Heart left ventricle (tissue), 16 donors: ENCODE measurements around the gene DPY19L1. TPM values are rescaled to one million over a fixed set of nuclear protein-coding genes. Genes with fewer than 3 reads are reported as not detected.
"Not testable (repeated sequence)": the region's sequence is repeated elsewhere in the genome, so short reads cannot be mapped to it uniquely, and the experiment has no call there.

Experiments
- ATAC-seq, 4 donors: fragments of 200-7000 bp; cut with Tn5 transposase; one replicate each; pipeline ENCODE4 v1.9.1; 2020 to 2022; ENCODE audit warnings: moderate library complexity in 4 of 4, mild to moderate bottlenecking in 3 of 4, moderate number of reproducible peaks in 1 of 4
- DNase-seq, 5 donors: peaks; one replicate each; pipeline ENCODE4 v3.0.0-alpha.2; 2020
- H3K27ac ChIP-seq, 12 donors: fragments of 200-600 bp; sonication (generic) in 4 of 12; one replicate each; pipeline versions ENCODE4 v1.5.0 to v1.8.0; 2016 to 2022; ENCODE audit warnings: mild to moderate bottlenecking in 2 of 12
- H3K27me3 ChIP-seq, 9 donors: fragments of 200-600 bp; sonication (generic) in 2 of 9; one replicate each; pipeline versions ENCODE4 v1.5.1 to v1.8.0; 2016 to 2022; ENCODE audit warnings: mild to moderate bottlenecking in 3 of 9
- H3K36me3 ChIP-seq, 9 donors: fragments of 200-600 bp; sonication (generic) in 2 of 9; one replicate each; pipeline versions ENCODE4 v1.5.0 to v1.8.0; 2018 to 2022; ENCODE audit warnings: mild to moderate bottlenecking in 2 of 9
- H3K4me1 ChIP-seq, 12 donors: fragments of 200-600 bp; sonication (generic) in 4 of 12; one replicate each; pipeline versions ENCODE4 v1.5.0 to v1.8.0; 2016 to 2022; ENCODE audit warnings: mild to moderate bottlenecking in 3 of 12
- H3K4me3 ChIP-seq, 12 donors: fragments of 200-600 bp; sonication (generic) in 4 of 12; one replicate each; pipeline versions ENCODE4 v1.5.0 to v1.8.0; 2017 to 2022; ENCODE audit warnings: mild to moderate bottlenecking in 9 of 12, moderate library complexity in 4 of 12
- H3K9me3 ChIP-seq, 12 donors: fragments of 200-600 bp; sonication (generic) in 4 of 12; one replicate each; pipeline versions ENCODE4 v1.5.0 to v1.8.0; 2016 to 2022; ENCODE audit warnings: mild to moderate bottlenecking in 1 of 12
- POLR2A ChIP-seq, 2 donors: fragments of 450-650 bp; IDR thresholded peaks; one replicate each; pipeline ENCODE4 v1.6.1; 2017; ENCODE audit warnings: antibody characterized with exemption in 2 of 2, mild to moderate bottlenecking in 2 of 2, moderate library complexity in 2 of 2
- WGBS, 4 donors: extraction: QIAGEN DNeasy Blood & Tissue Kit in 2 of 4; methylation state at CpG; one replicate each; pipeline versions ENCODE4 v1.1.5 to v1.1.7; 2013 to 2018; 5-methylcytosine and 5-hydroxymethylcytosine counted together
- intact Hi-C, 10 donors: fragments of 100-400 bp; cut with DNase I; formaldehyde crosslinking; loops; one replicate each; pipeline versions ENCODE4 v1.11.1 to v1.14.2; 2022
- polyA plus RNA-seq, 2 donors: library from polyadenylated mRNA; stranded (reverse); fragments of 200-250 nt; gene quantifications; one replicate each; pipeline ENCODE4 v1.2.3, GENCODE V29; 2013
- total RNA-seq, 9 donors: library from RNA; depleted of rRNA in 2 of 9; stranded (reverse); fragments of >200 nt in 2 of 9; fragmentation: NEBNext Ultra II Directional in 3 of 9; extraction: Animal tissue kit (Norgen Biotek cat#: 25700) in 3 of 9; gene quantifications; one replicate each; pipeline versions ENCODE4 v1.1.0 to v1.2.4, GENCODE V29; 2016 to 2023
- TF ChIP-seq, protein P1 (sequence below), 12 donors: fragments of 200-600 bp; sonication (generic) in 4 of 12; IDR thresholded peaks; one replicate each; pipeline versions ENCODE4 v1.5.0 to v1.8.0; 2018 to 2022; ENCODE audit warnings: antibody characterized with exemption in 12 of 12, mild to moderate bottlenecking in 5 of 12
- donor health status: ischemic (EF 13 %, LVEDD 7.1; RV severe dilation, severe dysfunction).
- donor health status: healthy with polysubstance abuse.
- donor health status: DM: no; HTN: yes; CAD: no.
- donor health status: DM: no; HTN: no; CAD: no.
- donor health status: ischemic (EF 25% LVEDD 6.9; RV normal size, moderate dysfunction).
- donor health status: ischemic (EF 25% LVEDD 5.7; RV mildly dilated, moderate dysfunction).
- donor health status: healthy.
- donor health status: DM: yes; HTN: yes; CAD: no.
- donor health status: ischemic (EF 35%, LVEDD 5.7; RV mildly dilated, moderate dysfunction).
- donor health status: nonischemic (EF 11% LVEDD 7.7; RV severe dilation, severe dysfunction).
- donor health status: DM: yes; HTN: yes; CAD: no.
- donor health status: PGD.
- donor health status: ischemic (EF 29% LVEDD 5.4; RV normal size, mild dysfunction).
- donor health status: nonischemic (EF 23%, LVEDD 6.1; RV moderate dilation, normal function).

DPY19L1 gene
- total and polyA plus RNA-seq, 11 donors: 7.7 to 34.4 (median 22.8) TPM

DNA sequence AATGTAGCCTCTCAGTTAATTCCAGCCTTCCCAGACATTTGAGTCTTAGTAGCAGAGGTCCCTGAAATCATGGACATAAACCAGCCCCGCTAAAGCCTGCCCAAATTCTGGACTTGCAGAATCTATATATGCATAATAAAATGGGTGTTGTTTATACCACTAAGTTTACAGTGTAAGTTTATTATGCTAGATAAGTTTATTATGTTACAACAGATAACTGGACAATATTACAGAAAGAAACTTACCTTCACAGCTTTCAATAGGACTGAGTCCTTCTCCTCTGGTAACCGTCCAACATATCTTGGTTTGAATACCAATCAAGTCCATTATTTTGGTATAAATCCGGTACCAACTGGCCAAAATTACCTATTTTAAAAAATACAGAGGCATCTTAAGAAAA is 26.2 kb downstream of the DPY19L1 start:
- intact Hi-C loops: no loop called here
- TF ChIP-seq POLR2A (IDR thresholded peaks at IDR 0.05): no peak
- TF ChIP-seq, protein P1, sequence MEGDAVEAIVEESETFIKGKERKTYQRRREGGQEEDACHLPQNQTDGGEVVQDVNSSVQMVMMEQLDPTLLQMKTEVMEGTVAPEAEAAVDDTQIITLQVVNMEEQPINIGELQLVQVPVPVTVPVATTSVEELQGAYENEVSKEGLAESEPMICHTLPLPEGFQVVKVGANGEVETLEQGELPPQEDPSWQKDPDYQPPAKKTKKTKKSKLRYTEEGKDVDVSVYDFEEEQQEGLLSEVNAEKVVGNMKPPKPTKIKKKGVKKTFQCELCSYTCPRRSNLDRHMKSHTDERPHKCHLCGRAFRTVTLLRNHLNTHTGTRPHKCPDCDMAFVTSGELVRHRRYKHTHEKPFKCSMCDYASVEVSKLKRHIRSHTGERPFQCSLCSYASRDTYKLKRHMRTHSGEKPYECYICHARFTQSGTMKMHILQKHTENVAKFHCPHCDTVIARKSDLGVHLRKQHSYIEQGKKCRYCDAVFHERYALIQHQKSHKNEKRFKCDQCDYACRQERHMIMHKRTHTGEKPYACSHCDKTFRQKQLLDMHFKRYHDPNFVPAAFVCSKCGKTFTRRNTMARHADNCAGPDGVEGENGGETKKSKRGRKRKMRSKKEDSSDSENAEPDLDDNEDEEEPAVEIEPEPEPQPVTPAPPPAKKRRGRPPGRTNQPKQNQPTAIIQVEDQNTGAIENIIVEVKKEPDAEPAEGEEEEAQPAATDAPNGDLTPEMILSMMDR (IDR thresholded peaks at IDR 0.05): no peak
- peaks cover 0 to 53% (median 12%) of the 10 kb centered on the region in 9 donors for H3K36me3 ChIP-seq
- peaks cover 0 to 3% (median 0%) of the 10 kb centered on the region in 12 donors for H3K4me1 ChIP-seq
- WGBS, 4 donors: 97 to 99% (median 98%) methylated on average over 3 of the region's 3 CpGs
- H3K27ac ChIP-seq: no peak overlapping the region
- H3K27me3 ChIP-seq: no peaks in the 10 kb centered on the region
- no peaks in the 10 kb centered on the region for H3K9me3 ChIP-seq
- no peak for ATAC-seq
- H3K4me3 ChIP-seq: no peak overlapping the region
- DNase-seq: no peak

DNA sequence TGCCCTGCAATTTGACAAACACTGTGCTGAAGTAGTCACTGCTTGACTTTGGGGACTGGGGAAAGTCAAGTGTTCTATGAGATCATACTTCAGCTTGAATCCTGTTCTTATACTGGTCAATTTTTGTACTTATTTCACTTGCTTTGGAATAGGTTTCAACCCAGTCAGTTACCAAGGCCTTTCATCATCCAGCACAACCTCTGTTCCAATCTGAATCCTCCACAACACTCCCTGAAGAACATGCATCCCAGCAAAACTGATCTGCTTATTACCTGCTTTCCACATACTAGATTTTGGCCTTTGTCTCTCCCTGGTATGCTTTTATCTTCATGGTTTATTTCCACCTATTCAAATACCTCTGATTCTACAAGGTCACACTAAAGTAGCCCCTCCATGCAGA is 29.5 kb downstream of the DPY19L1 start:
- Histone ChIP-seq H3K9me3 (peaks cover 0 to 3% (median 0%) of the 10 kb centered on the region in 12 donors), H3K27ac (no peak overlapping the region), H3K4me3 (no peak overlapping the region), H3K27me3 (no peaks in the 10 kb centered on the region), H3K4me1 (peaks cover 0 to 12% (median 8%) of the 10 kb centered on the region in 12 donors), H3K36me3 (peaks cover 0 to 29% (median 6%) of the 10 kb centered on the region in 9 donors)
- intact Hi-C loops: no loop called here
- TF ChIP-seq, protein P1 (IDR thresholded peaks at IDR 0.05): no peak
- ATAC-seq: no peak
- no peak for DNase-seq

DNA sequence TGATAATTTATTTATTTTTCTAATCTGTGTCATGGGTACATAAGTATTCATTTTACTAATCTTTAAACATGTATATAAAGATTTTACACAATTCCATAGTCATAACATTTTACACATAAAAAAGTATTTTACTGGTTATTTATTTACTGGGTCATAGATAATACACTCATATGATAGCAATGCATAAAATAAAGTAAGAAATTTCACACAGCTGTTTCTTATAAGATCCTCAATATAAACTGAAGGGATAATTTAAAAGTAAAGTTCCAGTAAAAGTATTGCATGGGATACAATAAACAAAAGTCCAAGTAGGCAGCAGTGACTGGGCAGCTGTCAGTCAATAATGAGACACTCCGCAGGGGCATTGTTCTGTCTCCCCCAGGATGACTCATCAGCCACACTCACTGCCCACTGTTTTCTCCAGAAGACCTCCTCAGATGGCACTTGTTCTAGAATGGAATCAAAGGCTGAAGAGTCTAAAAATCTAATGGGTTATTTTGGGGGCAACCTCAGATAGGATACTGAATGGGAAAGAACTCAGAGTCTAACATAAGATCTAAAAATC is 32.7 kb downstream of the DPY19L1 start:
- peak overlapping the region in 1 of 12 donors; percentile 57 for H3K27ac ChIP-seq
- H3K4me3 ChIP-seq: no peak overlapping the region
- TF ChIP-seq, protein P1 (IDR thresholded peaks at IDR 0.05): no peak
- no peak for TF ChIP-seq POLR2A (IDR thresholded peaks at IDR 0.05)
- intact Hi-C loops: no loop called here
- H3K27me3 ChIP-seq: no peaks in the 10 kb centered on the region
- peaks cover 0 to 12% (median 8%) of the 10 kb centered on the region in 12 donors for H3K4me1 ChIP-seq
- WGBS, 4 donors: 73 to 98% (median 95%) methylated on average over 1 of the region's 1 CpG
- DNase-seq (no peak), ATAC-seq (no peak)
- peaks cover 0 to 3% (median 0%) of the 10 kb centered on the region in 9 donors for H3K36me3 ChIP-seq
- peaks cover 0 to 12% (median 0%) of the 10 kb centered on the region in 12 donors for H3K9me3 ChIP-seq

DNA sequence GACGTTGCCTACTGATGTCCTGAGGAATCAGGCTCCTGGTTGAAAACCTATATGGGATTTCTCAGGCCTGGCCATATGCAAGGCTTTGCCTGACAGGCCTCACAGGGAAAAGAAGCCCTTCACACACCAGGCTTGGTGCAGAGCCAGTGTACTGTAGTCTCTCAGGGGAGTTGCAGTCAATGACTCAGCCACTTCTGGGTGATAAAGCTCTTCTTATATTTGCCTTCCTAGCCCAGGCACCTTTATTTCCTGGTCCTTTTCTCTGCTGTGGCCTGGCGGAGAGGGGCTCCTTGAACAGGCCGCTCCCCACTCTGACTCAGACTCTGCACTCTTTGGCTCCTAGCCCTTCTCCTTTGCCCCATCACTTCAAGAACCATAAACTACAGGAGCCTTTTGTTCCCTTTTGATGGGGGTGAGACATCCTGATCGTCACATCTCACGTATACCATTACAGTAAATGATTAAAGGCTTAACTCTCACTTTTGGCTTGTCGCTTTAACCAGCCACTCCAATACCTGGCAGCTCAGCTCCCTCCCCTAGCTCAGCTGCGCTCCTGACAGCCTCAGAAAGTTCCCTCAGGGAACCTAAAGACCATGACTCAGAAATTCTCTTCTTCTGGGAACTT is 33.5 kb downstream of the DPY19L1 start:
- Histone ChIP-seq H3K36me3 (no peaks in the 10 kb centered on the region), H3K27ac (peak overlapping the region in 7 of 12 donors; percentile 10 to 57 (median 27)), H3K9me3 (peaks cover 0 to 12% (median 0%) of the 10 kb centered on the region in 12 donors), H3K27me3 (no peaks in the 10 kb centered on the region), H3K4me3 (no peak overlapping the region), H3K4me1 (peaks cover 0 to 12% (median 8%) of the 10 kb centered on the region in 12 donors)
- peak; percentile 35 to 93 (median 80) for ATAC-seq
- TF ChIP-seq POLR2A (IDR thresholded peaks at IDR 0.05): no peak
- TF ChIP-seq, protein P1 (IDR thresholded peaks at IDR 0.05): no peak
- intact Hi-C loops: no loop called here
- 73 to 77% (median 74%) methylated on average over 7 of the region's 7 CpGs for WGBS, 4 donors
- peak in 3 of 5 donors; percentile 19 to 60 (median 51) for DNase-seq

DNA sequence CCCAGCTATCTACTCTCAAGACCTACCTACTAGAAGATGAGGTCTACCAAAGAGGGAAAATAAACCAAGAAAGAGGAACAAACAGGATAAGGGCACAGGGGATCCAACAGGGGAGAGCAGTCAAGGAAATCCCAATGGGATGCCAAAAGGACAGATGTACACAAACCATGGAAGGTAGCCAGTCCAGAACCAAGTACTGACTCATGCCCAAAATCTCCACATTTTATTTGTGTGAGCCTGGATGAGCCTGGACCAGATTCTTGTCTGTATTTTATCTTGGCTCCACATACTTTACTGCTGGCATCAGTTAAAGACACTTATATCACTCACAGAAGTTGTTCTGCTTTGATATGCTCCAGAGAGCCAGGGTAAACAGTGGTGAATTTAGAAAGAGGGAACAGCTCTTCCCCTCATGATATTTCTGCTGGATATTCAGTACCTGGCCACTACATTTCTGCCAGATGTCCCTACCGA is 34.1 kb downstream of the DPY19L1 start:
- 33 to 62% (median 55%) methylated on average over 1 of the region's 1 CpG for WGBS, 4 donors
- H3K4me3 ChIP-seq, H3K27me3 ChIP-seq, DNase-seq, intact Hi-C loops, H3K36me3 ChIP-seq: not testable (repeated sequence)
- H3K9me3 ChIP-seq: peaks cover 0 to 12% (median 0%) of the 10 kb centered on the region in 12 donors
- H3K4me1 ChIP-seq: peaks cover 0 to 12% (median 8%) of the 10 kb centered on the region in 12 donors
- ATAC-seq: peak in 2 of 4 donors; percentile 44 to 45
- H3K27ac ChIP-seq: peak overlapping the region in 5 of 12 donors; percentile 10 to 57 (median 33)

DNA sequence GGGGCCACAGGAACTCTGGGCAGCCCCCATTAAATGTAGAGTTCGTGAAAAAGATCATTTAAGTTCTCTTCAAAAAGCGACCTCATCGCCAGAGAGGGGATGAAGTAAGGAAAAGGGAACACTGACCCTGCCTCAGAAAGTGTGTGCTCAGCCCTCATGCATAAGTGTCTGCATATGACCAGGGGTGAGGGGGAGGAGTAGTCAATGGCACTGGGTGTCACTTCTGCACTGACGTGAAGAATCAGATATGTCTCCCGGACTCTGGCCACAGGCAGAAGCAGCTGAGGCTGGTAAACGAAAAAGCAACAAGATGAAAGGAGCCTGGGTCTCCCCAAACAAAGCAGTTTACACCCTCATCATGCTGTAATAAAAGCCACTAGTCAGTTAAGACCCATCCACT is 39.0 kb downstream of the DPY19L1 start:
- H3K27ac ChIP-seq, DNase-seq, intact Hi-C loops, H3K4me3 ChIP-seq, H3K4me1 ChIP-seq, H3K36me3 ChIP-seq, H3K27me3 ChIP-seq: not testable (repeated sequence)
- ATAC-seq: peak in 2 of 4 donors; percentile 36 to 61
- 76 to 85% (median 80%) methylated on average over 6 of the region's 6 CpGs for WGBS, 4 donors
- peaks cover 0 to 12% (median 0%) of the 10 kb centered on the region in 12 donors for H3K9me3 ChIP-seq
